ENCODE measurements around the gene SGPL1. TPM values are rescaled to one million over a fixed set of nuclear protein-coding genes. Genes with fewer than 3 reads are reported as not detected.

SGPL1 gene
- total and polyA plus RNA-seq, 10 of the 15 experiments (the other 5 are each of a cell fraction or from before 2014, with no cell fraction given), result 4.9 to 20.7 (median 10.6) TPM

DNA sequence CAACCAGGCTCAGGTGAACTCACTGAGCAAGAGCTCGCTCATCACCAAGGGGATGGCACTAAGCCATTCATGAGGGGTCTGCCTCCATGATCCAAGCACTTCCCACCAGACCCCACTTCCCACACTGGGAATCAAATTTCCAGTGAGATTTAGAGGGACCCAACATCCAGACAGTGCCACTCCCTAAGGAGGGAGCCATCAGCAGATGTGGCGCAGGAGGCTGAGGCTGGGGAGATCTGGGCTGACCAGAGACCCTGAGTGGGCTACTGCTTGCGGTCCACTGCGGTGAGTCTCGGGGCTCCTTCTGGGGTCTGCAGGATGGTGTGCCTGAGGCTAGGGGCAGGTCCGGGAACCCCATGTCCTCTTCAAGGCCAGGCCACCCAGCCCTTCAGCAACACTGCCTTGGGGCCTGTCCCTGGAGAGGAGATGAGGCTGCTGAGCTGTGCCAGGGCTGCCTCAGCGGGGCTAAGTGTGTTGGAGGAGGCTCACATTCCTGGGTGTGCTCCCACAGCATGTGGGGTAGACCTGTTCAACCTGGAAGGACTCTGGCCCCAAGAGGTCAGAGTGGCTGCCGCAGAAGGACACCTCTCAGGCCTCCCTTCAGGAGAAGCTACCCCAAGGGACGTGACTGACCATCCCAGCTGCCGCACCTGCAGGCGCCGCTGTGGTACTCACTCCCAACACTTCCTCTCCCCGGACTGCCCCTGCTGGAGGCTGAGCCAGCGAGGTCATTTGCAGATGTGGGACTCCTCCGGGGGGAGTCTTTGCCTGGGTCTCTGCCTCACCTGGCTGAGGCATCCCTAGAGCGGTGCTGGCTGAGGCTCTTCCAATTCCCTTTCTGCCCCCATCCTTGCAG, 95.0 kb downstream of the SGPL1 start (continued):
- no peak for TF ChIP-seq SMAD5 (IDR thresholded peaks at IDR 0.05; ENCODE audit: low read depth)
- no peak for TF ChIP-seq EGR1 (IDR thresholded peaks at IDR 0.05; ENCODE audit: borderline replicate concordance in 1 of 2, low read depth in 2 of 2, low read length in 2 of 2)
- no peak for TF ChIP-seq NR2C2 (IDR thresholded peaks at IDR 0.05; ENCODE audit: borderline replicate concordance, control insufficient read depth, insufficient read length, low read depth)

DNA sequence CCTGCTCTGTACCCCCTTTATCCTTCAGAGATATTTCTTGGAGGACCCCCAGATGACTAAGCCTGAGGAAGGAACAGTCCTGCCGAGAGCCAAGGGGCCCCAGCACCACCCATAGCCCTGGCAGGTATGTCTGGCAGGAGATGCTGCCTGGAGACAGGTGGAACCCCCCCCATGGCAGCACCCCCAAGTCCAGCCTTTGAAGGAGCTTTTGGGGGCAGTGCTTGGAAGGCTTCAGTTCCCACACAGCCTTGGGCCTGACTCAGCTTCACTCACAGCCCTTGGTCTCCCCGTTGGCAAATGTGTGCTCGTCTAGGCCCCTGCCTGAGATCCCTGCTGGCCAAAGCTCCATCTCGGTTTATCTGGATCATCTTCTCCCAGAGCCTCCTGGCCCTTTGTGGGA, 95.6 kb downstream of the SGPL1 start:
- ChIA-PET POLR2A (no interaction called here), RAD21 (ENCODE audit: unreplicated experiment) (no interaction called here), CTCF (no interaction called here), SMC1A (ENCODE audit: uncharacterized antibody, unreplicated experiment) (no interaction called here)
- in situ Hi-C loops (cut with MboI), result no loop called here
- no peaks in the 10 kb centered on the region for H3K9me3 ChIP-seq (replicated peaks; ENCODE audit: control insufficient read depth, insufficient read depth, low read length)
- no peak overlapping the region for H2AFZ ChIP-seq (ENCODE audit: control insufficient read depth, low read depth, low read length)
- H3K4me1 ChIP-seq (ENCODE audit: control insufficient read depth, insufficient read depth, low read length), result no peaks in the 10 kb centered on the region
- H3K27me3 ChIP-seq (replicated peaks in 1 of 2; ENCODE audit: control insufficient read depth in 2 of 2, insufficient read depth in 2 of 2, low read length in 1 of 2), result peaks cover 0 to 2% of the 10 kb centered on the region in 2 experiments; a peak in 1 of 4 replicates
- no peak for TF ChIP-seq HDGF (IDR thresholded peaks at IDR 0.05)
- TF ChIP-seq POLR2A (IDR thresholded peaks at IDR 0.05; ENCODE audit: low read depth, low read length), result no peak
- TF ChIP-seq BACH1 (IDR thresholded peaks at IDR 0.05; ENCODE audit: borderline replicate concordance), result no peak
- no peak for TF ChIP-seq SRF (IDR thresholded peaks at IDR 0.05; ENCODE audit: low read depth in 2 of 2, low read length in 2 of 2)
- no peak for TF ChIP-seq WRNIP1 (IDR thresholded peaks at IDR 0.05; ENCODE audit: borderline replicate concordance, low read depth, low read length)
- BruUV-seq (replicated peaks), result no TSS peak
- H3K4me2 ChIP-seq (ENCODE audit: control insufficient read depth, insufficient read depth), result no peak overlapping the region
- H3K79me2 ChIP-seq (ENCODE audit: control insufficient read depth, insufficient read depth, low read length), result no peaks in the 10 kb centered on the region
- intact Hi-C loops (cut with micrococcal nuclease; ENCODE audit: unreplicated experiment), result no loop called here
- H4K20me1 ChIP-seq (ENCODE audit: control insufficient read depth, insufficient read depth), result no peaks in the 10 kb centered on the region
- DNase-seq (ENCODE audit: low read depth, low spot score) (no peak), FAIRE-seq (no peak), ATAC-seq (no peak)
- no peak overlapping the region for H3K4me3 ChIP-seq
- H3K36me3 ChIP-seq (ENCODE audit: control insufficient read depth in 2 of 2, insufficient read depth in 2 of 2, low read length in 1 of 2), result no peaks in the 10 kb centered on the region
- H3K27ac ChIP-seq (ENCODE audit: control insufficient read depth, insufficient read depth), result no peak overlapping the region
- H3K9ac ChIP-seq (ENCODE audit: control insufficient read depth, insufficient read depth, low read length), result no peak overlapping the region
- 8% methylated on average over 4 of the region's 4 CpGs for WGBS (ENCODE audit: insufficient coverage, insufficient replicate concordance, low lambda C conversion rate, missing lambda C conversion rate)

Measured in GM12878 (cell line).